Body of pancreas (tissue), 4 donors: ENCODE data around the gene RBMS1.

Experiments
- POLR2A ChIP-seq, 3 donors: fragments of 450-650 bp; IDR thresholded peaks; one replicate each; pipeline ENCODE4 v1.6.1; 2016; ENCODE audit warnings: antibody characterized with exemption in 3 of 3, mild to moderate bottlenecking in 2 of 3
- TF ChIP-seq, protein P1 (sequence below), 7 experiments: fragments of 450-650 bp in 4 of 7; fragments of 200-600 bp in 3 of 7; sonication (generic) in 3 of 7; IDR thresholded peaks; one replicate each; pipeline ENCODE4 v1.5.1; 2016 to 2019; ENCODE audit warnings: antibody characterized with exemption in 7 of 7

DNA sequence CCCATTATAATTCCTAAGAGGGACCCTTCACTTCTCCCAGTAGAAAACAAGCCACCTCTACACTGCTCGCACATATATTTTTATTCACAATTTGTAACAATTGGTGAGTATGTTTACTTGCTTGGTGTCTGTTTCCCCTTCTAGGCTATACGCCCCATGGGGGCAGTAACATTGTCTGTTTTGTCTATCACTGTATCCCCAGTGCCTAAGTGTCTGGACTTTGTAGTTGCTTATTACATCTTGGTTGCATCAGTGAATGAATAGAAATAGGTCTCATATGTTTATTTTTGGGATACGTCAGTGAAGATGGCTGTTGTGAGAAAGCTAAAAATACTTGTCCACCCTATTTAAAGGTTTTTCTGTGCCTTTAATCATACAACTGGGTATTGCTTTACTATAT is 206.1 kb downstream of the RBMS1 start:
- no peak for TF ChIP-seq POLR2A (IDR thresholded peaks at IDR 0.05)
- TF ChIP-seq, protein P1, sequence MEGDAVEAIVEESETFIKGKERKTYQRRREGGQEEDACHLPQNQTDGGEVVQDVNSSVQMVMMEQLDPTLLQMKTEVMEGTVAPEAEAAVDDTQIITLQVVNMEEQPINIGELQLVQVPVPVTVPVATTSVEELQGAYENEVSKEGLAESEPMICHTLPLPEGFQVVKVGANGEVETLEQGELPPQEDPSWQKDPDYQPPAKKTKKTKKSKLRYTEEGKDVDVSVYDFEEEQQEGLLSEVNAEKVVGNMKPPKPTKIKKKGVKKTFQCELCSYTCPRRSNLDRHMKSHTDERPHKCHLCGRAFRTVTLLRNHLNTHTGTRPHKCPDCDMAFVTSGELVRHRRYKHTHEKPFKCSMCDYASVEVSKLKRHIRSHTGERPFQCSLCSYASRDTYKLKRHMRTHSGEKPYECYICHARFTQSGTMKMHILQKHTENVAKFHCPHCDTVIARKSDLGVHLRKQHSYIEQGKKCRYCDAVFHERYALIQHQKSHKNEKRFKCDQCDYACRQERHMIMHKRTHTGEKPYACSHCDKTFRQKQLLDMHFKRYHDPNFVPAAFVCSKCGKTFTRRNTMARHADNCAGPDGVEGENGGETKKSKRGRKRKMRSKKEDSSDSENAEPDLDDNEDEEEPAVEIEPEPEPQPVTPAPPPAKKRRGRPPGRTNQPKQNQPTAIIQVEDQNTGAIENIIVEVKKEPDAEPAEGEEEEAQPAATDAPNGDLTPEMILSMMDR (IDR thresholded peaks at IDR 0.05): no peak
